Glutamatergic neuron (in vitro differentiated cells): ENCODE data around the gene TSPAN9. TPM values are rescaled to one million over a fixed set of nuclear protein-coding genes. Genes with fewer than 3 reads are reported as not detected.

ENCODE experiments used
- DNase-seq: peaks from one replicate; pipeline ENCODE4 v3.0.0; 2022
- H3K27ac Mint-ChIP-seq: one replicate; pipeline ENCODE4 v1.8.0; 2020; ENCODE audit warnings: mild to moderate bottlenecking, mixed read lengths, inconsistent platforms; ENCODE audit not compliant: unreplicated experiment
- H3K27me3 Mint-ChIP-seq: one replicate; pipeline ENCODE4 v1.8.0; 2020; ENCODE audit warnings: mild to moderate bottlenecking, moderate library complexity, mixed read lengths, inconsistent platforms; ENCODE audit not compliant: unreplicated experiment
- H3K36me3 Mint-ChIP-seq: one replicate; pipeline ENCODE4 v1.8.0; 2020; ENCODE audit warnings: mild to moderate bottlenecking, mixed read lengths, inconsistent platforms; ENCODE audit not compliant: unreplicated experiment
- H3K4me1 Mint-ChIP-seq: one replicate; pipeline ENCODE4 v1.8.0; 2020; ENCODE audit warnings: mild to moderate bottlenecking, low read depth, mixed read lengths, inconsistent platforms; ENCODE audit not compliant: unreplicated experiment
- H3K4me3 Mint-ChIP-seq: one replicate; pipeline ENCODE4 v1.8.0; 2020; ENCODE audit warnings: mild to moderate bottlenecking, mixed read lengths, inconsistent platforms; ENCODE audit not compliant: unreplicated experiment
- H3K9me3 Mint-ChIP-seq: one replicate; pipeline ENCODE4 v1.8.0; 2020; ENCODE audit warnings: mild to moderate bottlenecking, moderate library complexity, mixed read lengths, inconsistent platforms; ENCODE audit not compliant: unreplicated experiment
- CTCF ChIP-seq: fragments of 200-600 bp; sonication (generic); IDR thresholded peaks from one replicate; pipeline ENCODE4 v1.5.0; 2021; ENCODE audit not compliant: partially characterized antibody, unreplicated experiment
- total RNA-seq: library from RNA; stranded (reverse); fragmentation: NEBNext Ultra II Directional; extraction: Animal tissue kit (Norgen Biotek cat#: 25700); gene quantifications from one replicate; pipeline ENCODE4 v1.2.1, GENCODE V29; 2021; ENCODE audit not compliant: unreplicated experiment

Gene TSPAN9
- total RNA-seq, 1 donor from 2014 or later = 142 TPM

GRCh38 chr12:3134526-3135135 is 57.5 kb downstream of the TSPAN9 start:
- no peak for TF ChIP-seq CTCF
- H3K27me3 Mint-ChIP-seq = peaks cover 3% of the 10 kb centered on the region
- DNase-seq = no peak
- peak overlapping the region; percentile 56 for H3K27ac Mint-ChIP-seq
- peaks cover 52% of the 10 kb centered on the region for H3K4me1 Mint-ChIP-seq
- peaks cover 2% of the 10 kb centered on the region for H3K9me3 Mint-ChIP-seq
- H3K36me3 Mint-ChIP-seq = no peaks in the 10 kb centered on the region
- no peak overlapping the region for H3K4me3 Mint-ChIP-seq

GRCh38 chr12:3135522-3136461 is 58.6 kb downstream of the TSPAN9 start:
- no peak overlapping the region for H3K27ac Mint-ChIP-seq
- peaks cover 46% of the 10 kb centered on the region for H3K4me1 Mint-ChIP-seq
- H3K9me3 Mint-ChIP-seq = peaks cover 2% of the 10 kb centered on the region
- TF ChIP-seq CTCF = peak; percentile 88
- peak; percentile 57 for DNase-seq
- H3K4me3 Mint-ChIP-seq = no peak overlapping the region
- H3K27me3 Mint-ChIP-seq = peaks cover 3% of the 10 kb centered on the region
- no peaks in the 10 kb centered on the region for H3K36me3 Mint-ChIP-seq

- Mint-ChIP-seq H3K4me1 (peaks cover 43% of the 10 kb centered on the region), H3K9me3 (peaks cover 2% of the 10 kb centered on the region), H3K27ac (no peak overlapping the region), H3K4me3 (no peak overlapping the region), H3K36me3 (no peaks in the 10 kb centered on the region), H3K27me3 (peaks cover 3% of the 10 kb centered on the region)
- no peak for TF ChIP-seq CTCF
- DNase-seq = no peak
Measured at GRCh38 chr12:3136641-3137267, 59.6 kb downstream of the TSPAN9 start.

GRCh38 chr12:3137268-3137781 is 60.1 kb downstream of the TSPAN9 start:
- peak overlapping the region; percentile 36 for H3K4me3 Mint-ChIP-seq
- H3K4me1 Mint-ChIP-seq = peaks cover 41% of the 10 kb centered on the region
- peak; percentile 70 for DNase-seq
- no peak overlapping the region for H3K27ac Mint-ChIP-seq
- peaks cover 2% of the 10 kb centered on the region for H3K9me3 Mint-ChIP-seq
- TF ChIP-seq CTCF = no peak
- peaks cover 3% of the 10 kb centered on the region for H3K27me3 Mint-ChIP-seq
- no peaks in the 10 kb centered on the region for H3K36me3 Mint-ChIP-seq
